Left hindlimb (tissue), 1 donor: Measurements from ENCODE around the gene PIH1D2.
A peak's percentile ranks its signal among the peaks of the same experiment; 100 is the strongest.
"Not testable (repeated sequence)": the region's sequence is repeated elsewhere in the genome, so short reads cannot be mapped to it uniquely, and the experiment has no call there.

Experiments used
- DNase-seq: peaks from one replicate; pipeline ENCODE4 v3.0.0-alpha.2; 2018

PIH1D2 gene

GRCh38 chr11:112073941-112074811, at the start of gene PIH1D2, which contains the start of gene NKAPD1:
Gene PIH1D2, minus strand, starts transcription at chr11:112074017. Its CDS starts 843 bp downstream, at chr11:112073174.
Gene NKAPD1, plus strand, starts transcription at chr11:112074299. Its CDS starts 1,276 bp downstream, at chr11:112075575.
- DNase-seq, result peak; percentile 87

GRCh38 chr11:112123129-112123528, 49.3 kb upstream of the PIH1D2 start:
- DNase-seq, result no peak

GRCh38 chr11:112121981-112122615, 48.3 kb upstream of the PIH1D2 start:
- no peak for DNase-seq

- no peak for DNase-seq
Observed at GRCh38 chr11:112118176-112118575, 44.4 kb upstream of the PIH1D2 start.

- no peak for DNase-seq
Observed at GRCh38 chr11:112115386-112115785, 41.6 kb upstream of the PIH1D2 start.

GRCh38 chr11:112114460-112114859, 40.6 kb upstream of the PIH1D2 start:
- no peak for DNase-seq

- DNase-seq, result no peak
Observed at GRCh38 chr11:112113539-112114457, 40.0 kb upstream of the PIH1D2 start.

GRCh38 chr11:112106070-112106469, 32.3 kb upstream of the PIH1D2 start:
- DNase-seq, result no peak

- DNase-seq, result no peak
Observed at GRCh38 chr11:112103446-112103845, 29.6 kb upstream of the PIH1D2 start.

- DNase-seq, result no peak
Observed at GRCh38 chr11:112100462-112100861, 26.6 kb upstream of the PIH1D2 start.

GRCh38 chr11:112097734-112098528, 24.1 kb upstream of the PIH1D2 start:
- no peak for DNase-seq

GRCh38 chr11:112096194-112096593, 22.4 kb upstream of the PIH1D2 start:
- no peak for DNase-seq

GRCh38 chr11:112095302-112095701, 21.5 kb upstream of the PIH1D2 start:
- DNase-seq, result not testable (repeated sequence)

- DNase-seq, result no peak
Observed at GRCh38 chr11:112087212-112087611, 13.4 kb upstream of the PIH1D2 start.

- DNase-seq, result peak; percentile 97
Observed at GRCh38 chr11:112086422-112087191, 12.8 kb upstream of the PIH1D2 start, which contains the start of the genes SDHD and TIMM8B. Gene SDHD, plus strand, starts transcription at chr11:112086873. Its CDS starts 35 bp downstream, at chr11:112086908. Gene TIMM8B, minus strand, starts transcription at chr11:112086756. Its CDS starts 33 bp downstream, at chr11:112086723.

- no peak for DNase-seq
Observed at GRCh38 chr11:112085822-112086421, 12.1 kb upstream of the PIH1D2 start.

- no peak for DNase-seq
Observed at GRCh38 chr11:112082729-112083128, 8.9 kb upstream of the PIH1D2 start.

- DNase-seq, result no peak
Observed at GRCh38 chr11:112062923-112063322, 10.9 kb downstream of the PIH1D2 start.

GRCh38 chr11:112058103-112058502, 15.7 kb downstream of the PIH1D2 start:
- DNase-seq, result no peak

GRCh38 chr11:112057170-112057569, 16.6 kb downstream of the PIH1D2 start:
- no peak for DNase-seq

- no peak for DNase-seq
Observed at GRCh38 chr11:112051768-112052167, 22.0 kb downstream of the PIH1D2 start.
